Suprapubic skin (tissue), 4 donors: ENCODE results near the gene APOB. TPM values are rescaled to one million over a fixed set of nuclear protein-coding genes. Genes with fewer than 3 reads are reported as not detected.
A peak's percentile ranks its signal among the peaks of the same experiment; 100 is the strongest.

Source experiments
- DNase-seq, 2 donors: peaks; one replicate each; pipeline ENCODE4 v3.0.0-alpha.2; 2019; ENCODE audit warnings: low spot score in 2 of 2
- H3K27ac ChIP-seq: fragments of 200-600 bp; sonication (generic); one replicate; pipeline ENCODE4 v1.5.1; 2019
- H3K27me3 ChIP-seq: fragments of 200-600 bp; sonication (generic); one replicate; pipeline ENCODE4 v1.5.1; 2019
- H3K36me3 ChIP-seq: fragments of 200-600 bp; sonication (generic); one replicate; pipeline ENCODE4 v1.5.1; 2019
- H3K4me1 ChIP-seq: fragments of 200-600 bp; sonication (generic); one replicate; pipeline ENCODE4 v1.5.1; 2019
- H3K4me3 ChIP-seq: fragments of 200-600 bp; sonication (generic); one replicate; pipeline ENCODE4 v1.5.1; 2019; ENCODE audit warnings: mild to moderate bottlenecking
- H3K9me3 ChIP-seq: fragments of 200-600 bp; sonication (generic); one replicate; pipeline ENCODE4 v1.5.1; 2019
- EP300 ChIP-seq: sonication (generic); formaldehyde crosslinking; IDR thresholded peaks from one replicate; pipeline ENCODE4 v1.6.1; 2017; ENCODE audit warnings: antibody characterized with exemption
- POLR2A ChIP-seq, 2 donors: fragments of 450-650 bp; IDR thresholded peaks; one replicate each; pipeline ENCODE4 v1.6.1; 2017; ENCODE audit warnings: antibody characterized with exemption in 2 of 2, mild to moderate bottlenecking in 2 of 2, moderate library complexity in 2 of 2
- POLR2AphosphoS5 ChIP-seq, 3 donors: sonication (generic); formaldehyde crosslinking; IDR thresholded peaks; one replicate each; pipeline ENCODE4 v1.6.1; 2017; ENCODE audit warnings: antibody characterized with exemption in 3 of 3
- WGBS: methylation state at CpG from one replicate; pipeline ENCODE4 v1.1.5; 2018; 5-methylcytosine and 5-hydroxymethylcytosine counted together
- total RNA-seq, 4 donors: library from RNA; depleted of rRNA; stranded (reverse); fragments of >200 nt; gene quantifications; one replicate each; pipeline ENCODE4 v1.1.0, GENCODE V29; 2016
- TF ChIP-seq, protein P1 (sequence below), 2 donors: fragments of 200-600 bp in 1 of 2; fragments of 450-650 bp in 1 of 2; sonication (generic) in 1 of 2; IDR thresholded peaks; one replicate each; pipeline ENCODE4 v1.5.1; 2016 to 2019; ENCODE audit warnings: antibody characterized with exemption in 2 of 2, mild to moderate bottlenecking in 1 of 2, moderate library complexity in 1 of 2

APOB gene
- total RNA-seq, 4 donors from 2014 or later: 0.55 to 5.6 (median 3.4) TPM

GRCh38 chr2:21044694-21045371, 960 bp upstream of the APOB start:
- Histone ChIP-seq H3K27ac (no peak overlapping the region), H3K27me3 (peaks cover 35% of the 10 kb centered on the region), H3K36me3 (no peaks in the 10 kb centered on the region), H3K4me1 (peaks cover 14% of the 10 kb centered on the region), H3K4me3 (no peak overlapping the region), H3K9me3 (no peaks in the 10 kb centered on the region)
- TF ChIP-seq POLR2A (IDR thresholded peaks at IDR 0.05): no peak
- TF ChIP-seq EP300: no peak
- DNase-seq: no peak
- 76% methylated on average over 20 of the region's 20 CpGs for WGBS

- Histone ChIP-seq H3K27ac (no peak overlapping the region), H3K9me3 (no peaks in the 10 kb centered on the region), H3K4me1 (peaks cover 16% of the 10 kb centered on the region), H3K36me3 (no peaks in the 10 kb centered on the region), H3K27me3 (peaks cover 36% of the 10 kb centered on the region), H3K4me3 (peak overlapping the region; percentile 4)
- TF ChIP-seq POLR2A (IDR thresholded peaks at IDR 0.05): no peak
- TF ChIP-seq, protein P1, sequence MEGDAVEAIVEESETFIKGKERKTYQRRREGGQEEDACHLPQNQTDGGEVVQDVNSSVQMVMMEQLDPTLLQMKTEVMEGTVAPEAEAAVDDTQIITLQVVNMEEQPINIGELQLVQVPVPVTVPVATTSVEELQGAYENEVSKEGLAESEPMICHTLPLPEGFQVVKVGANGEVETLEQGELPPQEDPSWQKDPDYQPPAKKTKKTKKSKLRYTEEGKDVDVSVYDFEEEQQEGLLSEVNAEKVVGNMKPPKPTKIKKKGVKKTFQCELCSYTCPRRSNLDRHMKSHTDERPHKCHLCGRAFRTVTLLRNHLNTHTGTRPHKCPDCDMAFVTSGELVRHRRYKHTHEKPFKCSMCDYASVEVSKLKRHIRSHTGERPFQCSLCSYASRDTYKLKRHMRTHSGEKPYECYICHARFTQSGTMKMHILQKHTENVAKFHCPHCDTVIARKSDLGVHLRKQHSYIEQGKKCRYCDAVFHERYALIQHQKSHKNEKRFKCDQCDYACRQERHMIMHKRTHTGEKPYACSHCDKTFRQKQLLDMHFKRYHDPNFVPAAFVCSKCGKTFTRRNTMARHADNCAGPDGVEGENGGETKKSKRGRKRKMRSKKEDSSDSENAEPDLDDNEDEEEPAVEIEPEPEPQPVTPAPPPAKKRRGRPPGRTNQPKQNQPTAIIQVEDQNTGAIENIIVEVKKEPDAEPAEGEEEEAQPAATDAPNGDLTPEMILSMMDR (IDR thresholded peaks at IDR 0.05): peak; percentile 90 to 94
- TF ChIP-seq POLR2AphosphoS5 (IDR thresholded peaks at IDR 0.05): no peak
- DNase-seq: peak; percentile 71 to 85
- 15% methylated on average over 17 of the region's 25 CpGs for WGBS
Measured at GRCh38 chr2:21042958-21043743, 722 bp downstream of the APOB start.

DNA sequence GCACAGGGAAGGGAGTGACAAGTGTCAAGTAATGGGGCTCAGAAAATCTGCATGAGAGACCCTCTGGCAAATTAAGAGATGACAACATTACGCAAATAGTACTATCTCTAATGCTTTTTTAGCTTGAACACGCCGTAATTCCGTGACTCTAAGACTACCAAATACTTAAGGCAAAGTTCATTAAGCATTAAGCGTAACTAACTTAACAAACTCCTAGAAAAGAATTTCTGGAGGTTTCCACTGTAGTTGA, 1.2 kb downstream of the APOB start:
- H3K4me3 ChIP-seq: no peak overlapping the region
- H3K27ac ChIP-seq: no peak overlapping the region
- TF ChIP-seq, protein P1 (IDR thresholded peaks at IDR 0.05): no peak
- TF ChIP-seq EP300: no peak
- TF ChIP-seq POLR2A (IDR thresholded peaks at IDR 0.05): no peak
- no peak for TF ChIP-seq POLR2AphosphoS5 (IDR thresholded peaks at IDR 0.05)
- peaks cover 36% of the 10 kb centered on the region for H3K27me3 ChIP-seq
- peaks cover 19% of the 10 kb centered on the region for H3K4me1 ChIP-seq
- H3K9me3 ChIP-seq: no peaks in the 10 kb centered on the region
- no peaks in the 10 kb centered on the region for H3K36me3 ChIP-seq
- no peak for DNase-seq
- 25% methylated on average over 5 of the region's 5 CpGs for WGBS

- Histone ChIP-seq H3K4me1 (peaks cover 19% of the 10 kb centered on the region), H3K4me3 (no peak overlapping the region), H3K36me3 (no peaks in the 10 kb centered on the region), H3K9me3 (no peaks in the 10 kb centered on the region), H3K27ac (no peak overlapping the region), H3K27me3 (peaks cover 36% of the 10 kb centered on the region)
- TF ChIP-seq, protein P1 (IDR thresholded peaks at IDR 0.05): no peak
- TF ChIP-seq POLR2AphosphoS5 (IDR thresholded peaks at IDR 0.05): peak in 1 of 3 donors; percentile 66
- WGBS: 75% methylated on average over 16 of the region's 16 CpGs
- peak in 1 of 2 donors; percentile 63 for DNase-seq
Measured at GRCh38 chr2:21041943-21042707, 1.7 kb downstream of the APOB start.

DNA sequence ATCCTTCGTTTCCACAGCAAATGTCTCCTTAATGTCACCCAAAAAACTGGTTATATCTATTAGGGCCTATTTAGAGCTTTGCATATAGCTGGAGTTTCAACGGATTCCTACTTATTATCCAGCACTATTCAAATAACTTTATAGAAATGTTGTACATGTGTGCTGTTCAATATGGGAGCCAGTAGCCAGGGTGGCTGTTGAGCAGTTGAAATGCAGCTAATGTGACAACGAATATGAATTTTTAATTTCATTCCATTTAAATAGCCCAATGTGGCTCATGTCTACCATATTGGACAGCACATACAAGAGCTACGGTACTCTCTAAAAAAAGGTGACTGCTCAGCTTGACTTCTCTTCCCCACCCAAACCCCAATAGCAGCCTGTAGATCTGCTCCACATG, 2.4 kb downstream of the APOB start:
- TF ChIP-seq POLR2AphosphoS5 (IDR thresholded peaks at IDR 0.05): no peak
- TF ChIP-seq EP300: no peak
- TF ChIP-seq, protein P1 (IDR thresholded peaks at IDR 0.05): no peak
- no peak for TF ChIP-seq POLR2A (IDR thresholded peaks at IDR 0.05)

More for the DNA sequence above, 2.4 kb downstream of the APOB start:
- no peaks in the 10 kb centered on the region for H3K9me3 ChIP-seq
- no peak overlapping the region for H3K4me3 ChIP-seq
- 87% methylated on average over 4 of the region's 4 CpGs for WGBS
- H3K36me3 ChIP-seq: no peaks in the 10 kb centered on the region
- peaks cover 36% of the 10 kb centered on the region for H3K27me3 ChIP-seq
- no peak overlapping the region for H3K27ac ChIP-seq
- no peak for DNase-seq
- H3K4me1 ChIP-seq: peaks cover 19% of the 10 kb centered on the region
